SK-N-SH (cell line): Measurements from ENCODE around the gene SLC17A9.

Source experiments
- CHD2 ChIP-seq: fragments of 150-350 bp; IDR thresholded peaks from 2 replicates; pipeline ENCODE4 v1.6.1; 2018; ENCODE audit warnings: low read length; ENCODE audit not compliant: partially characterized antibody
- EP300 ChIP-seq, 2 experiments: IDR thresholded peaks; 2 replicates each; pipeline versions ENCODE4 v1.4.0 to v1.6.1; 2012; ENCODE audit warnings: borderline replicate concordance in 1 of 2, low read depth in 1 of 2, low read length in 1 of 2
- EZH2phosphoT487 ChIP-seq: fragments of 200-600 bp; sonication (generic); IDR thresholded peaks from 2 replicates; pipeline ENCODE4 v1.6.1; 2017; ENCODE audit warnings: low read depth, mixed run types, mild to moderate bottlenecking, antibody characterized with exemption, moderate library complexity, borderline replicate concordance
- FOSL2 ChIP-seq: IDR thresholded peaks from 2 replicates; pipeline ENCODE4 v1.4.0; 2012; ENCODE audit warnings: low read depth, mild to moderate bottlenecking, moderate library complexity, borderline replicate concordance
- FOXM1 ChIP-seq: IDR thresholded peaks from 2 replicates; pipeline ENCODE4 v1.4.0; 2012; ENCODE audit warnings: low read depth, mild to moderate bottlenecking
- MXI1 ChIP-seq: IDR thresholded peaks from 2 replicates; pipeline ENCODE4 v1.6.1; 2012; ENCODE audit warnings: mild to moderate bottlenecking, low read depth, low read length, improper control_type of control experiment
- POLR2AphosphoS5 ChIP-seq: IDR thresholded peaks from 2 replicates; pipeline ENCODE4 v1.6.1; 2012; ENCODE audit warnings: low read depth, low read length
- RAD21 ChIP-seq: IDR thresholded peaks from 2 replicates; pipeline ENCODE4 v1.6.1; 2012; ENCODE audit warnings: mild to moderate bottlenecking, low read length
- TCF12 ChIP-seq: IDR thresholded peaks from 2 replicates; pipeline ENCODE4 v1.4.0; 2012
- TF ChIP-seq, protein P1 (sequence below): fragments of 200-600 bp; sonication (generic); IDR thresholded peaks from 2 replicates; pipeline ENCODE4 v1.6.1; 2017; ENCODE audit warnings: antibody characterized with exemption, mild to moderate bottlenecking, moderate library complexity
- TF ChIP-seq, protein P2 (sequence below): IDR thresholded peaks from 2 replicates; pipeline ENCODE4 v1.4.0; 2012; ENCODE audit warnings: low read depth, borderline replicate concordance
- TF ChIP-seq, protein P3 (sequence below): IDR thresholded peaks from 2 replicates; pipeline ENCODE4 v1.6.1; 2012; ENCODE audit warnings: mild to moderate bottlenecking, low read depth, low read length, moderate library complexity
- TF ChIP-seq, protein P4 (sequence below): fragments of 150-350 bp; IDR thresholded peaks from 2 replicates; pipeline ENCODE4 v1.6.1; 2017; ENCODE audit warnings: antibody characterized with exemption, low read length, low read depth, borderline replicate concordance

DNA sequence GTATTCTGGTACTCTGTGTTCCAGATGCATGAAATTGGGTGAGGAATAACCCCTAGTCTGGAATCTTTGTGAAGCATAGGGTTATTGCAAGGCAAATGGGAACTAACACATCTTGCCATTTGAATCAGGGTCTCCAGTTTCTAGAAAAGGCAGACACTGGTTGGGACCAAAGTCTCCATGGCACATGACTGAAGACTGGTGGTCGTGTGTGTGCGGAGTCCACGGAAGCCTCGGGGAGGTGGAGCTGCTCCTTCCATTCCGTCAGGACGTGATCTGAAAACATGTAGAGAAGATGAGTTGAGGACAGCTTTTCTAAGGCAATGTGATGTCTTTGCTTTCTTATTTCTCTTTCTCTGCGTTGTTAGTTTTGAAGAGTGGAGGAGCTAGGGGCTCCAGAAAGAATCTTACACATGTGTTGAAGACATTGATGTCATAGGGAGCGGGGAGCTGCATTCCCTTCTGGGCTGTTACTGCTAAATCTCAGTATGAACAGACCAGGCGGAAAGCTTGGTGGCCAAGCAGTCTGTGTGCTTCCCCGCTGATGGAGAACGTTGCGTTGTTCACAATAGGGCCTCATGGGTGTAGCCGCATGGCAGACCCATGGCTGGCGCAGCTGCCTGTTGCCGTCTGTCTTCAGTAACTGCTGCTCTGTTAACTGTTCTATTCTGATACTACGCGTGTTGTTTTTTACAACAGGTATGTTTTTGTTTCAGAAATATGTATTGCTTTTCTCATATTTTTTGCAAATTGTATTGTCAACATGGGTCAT lies 4.8 kb upstream of the SLC17A9 start:
- TF ChIP-seq, protein P1, sequence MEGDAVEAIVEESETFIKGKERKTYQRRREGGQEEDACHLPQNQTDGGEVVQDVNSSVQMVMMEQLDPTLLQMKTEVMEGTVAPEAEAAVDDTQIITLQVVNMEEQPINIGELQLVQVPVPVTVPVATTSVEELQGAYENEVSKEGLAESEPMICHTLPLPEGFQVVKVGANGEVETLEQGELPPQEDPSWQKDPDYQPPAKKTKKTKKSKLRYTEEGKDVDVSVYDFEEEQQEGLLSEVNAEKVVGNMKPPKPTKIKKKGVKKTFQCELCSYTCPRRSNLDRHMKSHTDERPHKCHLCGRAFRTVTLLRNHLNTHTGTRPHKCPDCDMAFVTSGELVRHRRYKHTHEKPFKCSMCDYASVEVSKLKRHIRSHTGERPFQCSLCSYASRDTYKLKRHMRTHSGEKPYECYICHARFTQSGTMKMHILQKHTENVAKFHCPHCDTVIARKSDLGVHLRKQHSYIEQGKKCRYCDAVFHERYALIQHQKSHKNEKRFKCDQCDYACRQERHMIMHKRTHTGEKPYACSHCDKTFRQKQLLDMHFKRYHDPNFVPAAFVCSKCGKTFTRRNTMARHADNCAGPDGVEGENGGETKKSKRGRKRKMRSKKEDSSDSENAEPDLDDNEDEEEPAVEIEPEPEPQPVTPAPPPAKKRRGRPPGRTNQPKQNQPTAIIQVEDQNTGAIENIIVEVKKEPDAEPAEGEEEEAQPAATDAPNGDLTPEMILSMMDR: no peak
- TF ChIP-seq MXI1: no peak
- no peak for TF ChIP-seq RAD21
- no peak for TF ChIP-seq EP300 (IDR thresholded peaks at IDR 0.05; ENCODE audit: borderline replicate concordance in 1 of 2, low read depth in 1 of 2, low read length in 1 of 2)
- no peak for TF ChIP-seq TCF12
- TF ChIP-seq POLR2AphosphoS5: no peak
- TF ChIP-seq FOSL2: no peak
- TF ChIP-seq, protein P2, sequence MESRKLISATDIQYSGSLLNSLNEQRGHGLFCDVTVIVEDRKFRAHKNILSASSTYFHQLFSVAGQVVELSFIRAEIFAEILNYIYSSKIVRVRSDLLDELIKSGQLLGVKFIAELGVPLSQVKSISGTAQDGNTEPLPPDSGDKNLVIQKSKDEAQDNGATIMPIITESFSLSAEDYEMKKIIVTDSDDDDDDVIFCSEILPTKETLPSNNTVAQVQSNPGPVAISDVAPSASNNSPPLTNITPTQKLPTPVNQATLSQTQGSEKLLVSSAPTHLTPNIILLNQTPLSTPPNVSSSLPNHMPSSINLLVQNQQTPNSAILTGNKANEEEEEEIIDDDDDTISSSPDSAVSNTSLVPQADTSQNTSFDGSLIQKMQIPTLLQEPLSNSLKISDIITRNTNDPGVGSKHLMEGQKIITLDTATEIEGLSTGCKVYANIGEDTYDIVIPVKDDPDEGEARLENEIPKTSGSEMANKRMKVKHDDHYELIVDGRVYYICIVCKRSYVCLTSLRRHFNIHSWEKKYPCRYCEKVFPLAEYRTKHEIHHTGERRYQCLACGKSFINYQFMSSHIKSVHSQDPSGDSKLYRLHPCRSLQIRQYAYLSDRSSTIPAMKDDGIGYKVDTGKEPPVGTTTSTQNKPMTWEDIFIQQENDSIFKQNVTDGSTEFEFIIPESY: no peak
- TF ChIP-seq FOXM1: no peak
- no peak for TF ChIP-seq EZH2phosphoT487
- TF ChIP-seq, protein P3, sequence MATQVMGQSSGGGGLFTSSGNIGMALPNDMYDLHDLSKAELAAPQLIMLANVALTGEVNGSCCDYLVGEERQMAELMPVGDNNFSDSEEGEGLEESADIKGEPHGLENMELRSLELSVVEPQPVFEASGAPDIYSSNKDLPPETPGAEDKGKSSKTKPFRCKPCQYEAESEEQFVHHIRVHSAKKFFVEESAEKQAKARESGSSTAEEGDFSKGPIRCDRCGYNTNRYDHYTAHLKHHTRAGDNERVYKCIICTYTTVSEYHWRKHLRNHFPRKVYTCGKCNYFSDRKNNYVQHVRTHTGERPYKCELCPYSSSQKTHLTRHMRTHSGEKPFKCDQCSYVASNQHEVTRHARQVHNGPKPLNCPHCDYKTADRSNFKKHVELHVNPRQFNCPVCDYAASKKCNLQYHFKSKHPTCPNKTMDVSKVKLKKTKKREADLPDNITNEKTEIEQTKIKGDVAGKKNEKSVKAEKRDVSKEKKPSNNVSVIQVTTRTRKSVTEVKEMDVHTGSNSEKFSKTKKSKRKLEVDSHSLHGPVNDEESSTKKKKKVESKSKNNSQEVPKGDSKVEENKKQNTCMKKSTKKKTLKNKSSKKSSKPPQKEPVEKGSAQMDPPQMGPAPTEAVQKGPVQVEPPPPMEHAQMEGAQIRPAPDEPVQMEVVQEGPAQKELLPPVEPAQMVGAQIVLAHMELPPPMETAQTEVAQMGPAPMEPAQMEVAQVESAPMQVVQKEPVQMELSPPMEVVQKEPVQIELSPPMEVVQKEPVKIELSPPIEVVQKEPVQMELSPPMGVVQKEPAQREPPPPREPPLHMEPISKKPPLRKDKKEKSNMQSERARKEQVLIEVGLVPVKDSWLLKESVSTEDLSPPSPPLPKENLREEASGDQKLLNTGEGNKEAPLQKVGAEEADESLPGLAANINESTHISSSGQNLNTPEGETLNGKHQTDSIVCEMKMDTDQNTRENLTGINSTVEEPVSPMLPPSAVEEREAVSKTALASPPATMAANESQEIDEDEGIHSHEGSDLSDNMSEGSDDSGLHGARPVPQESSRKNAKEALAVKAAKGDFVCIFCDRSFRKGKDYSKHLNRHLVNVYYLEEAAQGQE: no peak
- TF ChIP-seq, protein P4, sequence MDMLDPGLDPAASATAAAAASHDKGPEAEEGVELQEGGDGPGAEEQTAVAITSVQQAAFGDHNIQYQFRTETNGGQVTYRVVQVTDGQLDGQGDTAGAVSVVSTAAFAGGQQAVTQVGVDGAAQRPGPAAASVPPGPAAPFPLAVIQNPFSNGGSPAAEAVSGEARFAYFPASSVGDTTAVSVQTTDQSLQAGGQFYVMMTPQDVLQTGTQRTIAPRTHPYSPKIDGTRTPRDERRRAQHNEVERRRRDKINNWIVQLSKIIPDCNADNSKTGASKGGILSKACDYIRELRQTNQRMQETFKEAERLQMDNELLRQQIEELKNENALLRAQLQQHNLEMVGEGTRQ: no peak
- no peak for TF ChIP-seq CHD2
